Measurements from ENCODE around the gene CALCB.
"Not testable (repeated sequence)": the region's sequence is repeated elsewhere in the genome, so short reads cannot be mapped to it uniquely, and the experiment has no call there.

The CALCB gene

DNA sequence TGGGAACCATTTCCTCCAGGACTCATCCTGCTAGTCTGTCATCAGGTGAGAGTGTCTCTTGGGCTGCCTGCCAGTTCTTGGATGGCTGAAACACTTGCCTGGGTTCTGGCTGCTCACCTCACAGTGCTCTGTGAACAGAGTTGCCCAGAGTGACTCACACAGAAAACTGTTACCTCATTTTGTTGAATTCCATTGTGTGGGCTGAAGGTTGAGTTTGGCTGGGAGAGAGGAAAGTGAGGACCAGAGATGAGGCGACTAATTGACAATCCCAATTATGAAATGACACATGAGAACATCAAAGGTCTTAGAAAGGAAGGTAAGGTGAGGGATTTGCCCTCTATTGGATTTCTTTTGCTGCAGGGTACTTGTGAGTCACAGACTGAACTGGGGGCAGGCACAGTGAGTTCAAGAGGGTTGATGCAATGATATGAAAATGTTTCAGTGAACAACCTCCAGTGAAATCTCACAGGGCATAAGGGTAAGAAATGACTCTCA, 20.2 kb upstream of the CALCB start:
- Histone ChIP-seq H3K4me3 (ENCODE audit: low read length) (no peak overlapping the region), H3K4me1 (ENCODE audit: control insufficient read depth, insufficient read depth, low read length) (no peaks in the 10 kb centered on the region), H3K4me2 (ENCODE audit: low read length) (no peak overlapping the region), H3K27me3 (ENCODE audit: control insufficient read depth, insufficient read depth, low read length) (peaks cover 11% of the 10 kb centered on the region), H3K36me3 (ENCODE audit: insufficient read depth, low read length) (no peaks in the 10 kb centered on the region), H3K9ac (ENCODE audit: low read depth, low read length) (no peak overlapping the region), H3K9me3 (replicated peaks; ENCODE audit: low read length) (no peaks in the 10 kb centered on the region)

DNA sequence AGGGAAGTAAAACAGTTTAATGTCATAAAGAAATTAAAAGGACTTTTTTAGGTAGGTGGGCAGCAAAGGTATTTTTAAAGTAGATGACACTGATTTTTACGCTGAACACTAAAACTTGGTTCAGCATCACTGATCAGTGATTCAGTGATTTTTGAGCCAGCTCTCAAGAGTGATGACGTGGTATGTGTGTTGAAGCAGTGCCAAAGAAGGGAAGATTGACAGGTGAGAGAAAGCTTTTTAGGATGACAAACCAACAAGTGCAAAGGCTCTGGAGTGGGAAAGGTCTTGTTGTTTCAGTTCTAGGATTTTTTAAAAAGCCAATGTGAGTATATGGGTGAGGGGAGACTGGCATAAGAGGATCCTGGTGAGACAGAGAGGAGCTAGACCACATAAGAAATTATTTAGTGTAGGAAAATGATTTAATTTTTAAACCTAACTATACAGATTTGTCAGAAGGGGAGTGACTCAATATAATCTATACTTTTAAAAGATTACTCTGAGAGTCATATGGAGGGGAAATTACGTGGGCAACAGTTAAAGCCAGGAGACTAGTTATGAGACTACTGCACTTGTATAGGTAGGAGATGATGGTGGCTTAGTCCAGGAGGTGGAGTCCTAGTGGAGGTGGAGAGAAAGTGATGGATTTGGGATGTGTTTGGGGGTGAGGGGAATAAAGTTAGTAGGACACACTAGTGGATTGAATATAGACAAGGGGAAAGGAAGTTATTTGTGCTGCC, 17.6 kb upstream of the CALCB start:
- Histone ChIP-seq H3K4me3 (ENCODE audit: low read length) (no peak overlapping the region), H3K4me2 (ENCODE audit: low read length) (no peak overlapping the region), H3K9ac (ENCODE audit: low read depth, low read length) (no peak overlapping the region), H3K9me3 (replicated peaks; ENCODE audit: low read length) (no peaks in the 10 kb centered on the region), H3K4me1 (ENCODE audit: control insufficient read depth, insufficient read depth, low read length) (no peaks in the 10 kb centered on the region), H3K27me3 (ENCODE audit: control insufficient read depth, insufficient read depth, low read length) (peaks cover 20% of the 10 kb centered on the region), H3K36me3 (ENCODE audit: insufficient read depth, low read length) (no peaks in the 10 kb centered on the region)

GRCh38 chr11:15057329-15057728, 16.1 kb upstream of the CALCB start:
- Histone ChIP-seq H3K4me2 (ENCODE audit: low read length) (no peak overlapping the region), H3K4me1 (ENCODE audit: control insufficient read depth, insufficient read depth, low read length) (no peaks in the 10 kb centered on the region), H3K4me3 (ENCODE audit: low read length) (no peak overlapping the region)

GRCh38 chr11:15059132-15059915, 14.1 kb upstream of the CALCB start:
- Histone ChIP-seq H3K9me3 (replicated peaks; ENCODE audit: low read length) (no peaks in the 10 kb centered on the region), H3K9ac (ENCODE audit: low read depth, low read length) (no peak overlapping the region), H3K36me3 (ENCODE audit: insufficient read depth, low read length) (no peaks in the 10 kb centered on the region), H3K4me3 (ENCODE audit: low read length) (no peak overlapping the region), H3K4me2 (ENCODE audit: low read length) (no peak overlapping the region), H3K27me3 (ENCODE audit: control insufficient read depth, insufficient read depth, low read length) (peaks cover 12% of the 10 kb centered on the region), H3K4me1 (ENCODE audit: control insufficient read depth, insufficient read depth, low read length) (no peaks in the 10 kb centered on the region)

More at GRCh38 chr11:15057329-15057728, 16.1 kb upstream of the CALCB start:
- no peaks in the 10 kb centered on the region for H3K36me3 ChIP-seq (ENCODE audit: insufficient read depth, low read length)
- no peaks in the 10 kb centered on the region for H3K9me3 ChIP-seq (replicated peaks; ENCODE audit: low read length)
- H3K27me3 ChIP-seq (ENCODE audit: control insufficient read depth, insufficient read depth, low read length), result peaks cover 14% of the 10 kb centered on the region
- no peak overlapping the region for H3K9ac ChIP-seq (ENCODE audit: low read depth, low read length)

GRCh38 chr11:15062599-15062998, 10.8 kb upstream of the CALCB start:
- no peak overlapping the region for H3K9ac ChIP-seq (ENCODE audit: low read depth, low read length)
- no peaks in the 10 kb centered on the region for H3K9me3 ChIP-seq (replicated peaks; ENCODE audit: low read length)
- H3K4me2 ChIP-seq (ENCODE audit: low read length), result no peak overlapping the region
- H3K27me3 ChIP-seq (ENCODE audit: control insufficient read depth, insufficient read depth, low read length), result peaks cover 19% of the 10 kb centered on the region
- H3K36me3 ChIP-seq (ENCODE audit: insufficient read depth, low read length), result no peaks in the 10 kb centered on the region
- no peak overlapping the region for H3K4me3 ChIP-seq (ENCODE audit: low read length)
- H3K4me1 ChIP-seq (ENCODE audit: control insufficient read depth, insufficient read depth, low read length), result no peaks in the 10 kb centered on the region

DNA sequence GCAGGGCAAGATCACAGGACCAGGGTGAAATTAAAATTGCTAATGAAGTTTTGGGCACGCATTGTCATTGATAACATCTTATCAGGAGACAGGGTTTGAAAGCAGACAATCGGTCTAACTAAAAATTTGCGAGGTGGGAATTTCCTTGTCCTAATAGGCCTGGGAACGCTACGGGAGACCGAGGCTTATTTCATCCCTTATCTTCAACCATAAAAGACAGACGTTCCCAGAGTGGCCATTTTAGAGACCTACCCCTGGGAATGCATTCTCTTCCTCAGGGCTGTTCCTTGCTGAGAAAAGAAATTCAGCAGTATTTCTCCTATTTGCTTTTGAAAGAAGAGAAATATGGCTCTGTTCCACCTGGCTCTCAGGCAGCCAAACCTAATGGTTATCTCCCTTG, 3.6 kb upstream of the CALCB start:
- H3K4me2 ChIP-seq (ENCODE audit: low read length); H3K4me3 ChIP-seq (ENCODE audit: low read length); H3K9me3 ChIP-seq (replicated peaks; ENCODE audit: low read length); H3K36me3 ChIP-seq (ENCODE audit: insufficient read depth, low read length); H3K9ac ChIP-seq (ENCODE audit: low read depth, low read length): not testable (repeated sequence)
- H3K27me3 ChIP-seq (ENCODE audit: control insufficient read depth, insufficient read depth, low read length), result peaks cover 40% of the 10 kb centered on the region
- peaks cover 17% of the 10 kb centered on the region for H3K4me1 ChIP-seq (ENCODE audit: control insufficient read depth, insufficient read depth, low read length)

GRCh38 chr11:15071556-15072255, 1.7 kb upstream of the CALCB start:
- Histone ChIP-seq H3K9me3 (replicated peaks; ENCODE audit: low read length) (no peaks in the 10 kb centered on the region), H3K4me3 (ENCODE audit: low read length) (no peak overlapping the region), H3K36me3 (ENCODE audit: insufficient read depth, low read length) (no peaks in the 10 kb centered on the region), H3K4me1 (ENCODE audit: control insufficient read depth, insufficient read depth, low read length) (peaks cover 18% of the 10 kb centered on the region), H3K27me3 (ENCODE audit: control insufficient read depth, insufficient read depth, low read length) (peaks cover 49% of the 10 kb centered on the region), H3K9ac (ENCODE audit: low read depth, low read length) (no peak overlapping the region), H3K4me2 (ENCODE audit: low read length) (no peak overlapping the region)

DNA sequence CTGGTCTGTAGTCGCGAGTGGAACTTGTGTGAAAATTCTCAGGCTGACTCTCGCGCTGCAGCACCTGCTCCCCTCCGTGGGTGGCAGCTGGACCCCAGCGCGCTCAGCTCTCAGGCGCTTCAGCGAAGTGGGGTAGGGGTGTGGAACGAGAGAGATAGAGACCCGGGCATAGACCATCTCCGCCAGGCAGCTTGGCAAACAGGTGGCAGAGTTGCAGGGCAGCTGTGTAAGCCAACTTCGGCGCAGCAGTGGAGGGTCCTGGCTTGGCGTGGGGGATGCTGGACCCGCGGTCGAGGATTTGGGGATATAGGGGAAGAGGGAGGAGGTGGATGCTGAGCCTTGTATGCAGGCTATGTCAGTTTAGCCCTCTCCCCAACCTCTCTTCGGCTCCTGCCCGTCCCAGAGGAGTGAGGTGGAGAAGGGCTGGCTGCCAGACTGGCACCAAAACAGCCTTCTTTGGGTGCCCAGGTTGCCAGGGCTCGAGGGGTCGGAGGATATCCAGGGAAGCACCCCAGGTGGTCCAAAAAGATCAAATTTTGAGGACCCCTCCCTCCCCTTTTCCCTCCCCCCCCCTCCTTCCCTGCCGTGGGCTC, 746 bp upstream of the CALCB start:
- Histone ChIP-seq H3K36me3 (ENCODE audit: insufficient read depth, low read length) (no peaks in the 10 kb centered on the region), H3K27me3 (ENCODE audit: control insufficient read depth, insufficient read depth, low read length) (peaks cover 57% of the 10 kb centered on the region), H3K4me3 (ENCODE audit: low read length) (no peak overlapping the region), H3K9ac (ENCODE audit: low read depth, low read length) (no peak overlapping the region), H3K4me1 (ENCODE audit: control insufficient read depth, insufficient read depth, low read length) (peaks cover 18% of the 10 kb centered on the region), H3K4me2 (ENCODE audit: low read length) (no peak overlapping the region), H3K9me3 (replicated peaks; ENCODE audit: low read length) (no peaks in the 10 kb centered on the region)

- peaks cover 73% of the 10 kb centered on the region for H3K27me3 ChIP-seq (ENCODE audit: control insufficient read depth, insufficient read depth, low read length)
- no peaks in the 10 kb centered on the region for H3K36me3 ChIP-seq (ENCODE audit: insufficient read depth, low read length)
- H3K4me1 ChIP-seq (ENCODE audit: control insufficient read depth, insufficient read depth, low read length), result peaks cover 18% of the 10 kb centered on the region
- H3K4me3 ChIP-seq (ENCODE audit: low read length), result peak overlapping the region; percentile 56
- peak overlapping the region; percentile 82 for H3K4me2 ChIP-seq (ENCODE audit: low read length)
- no peak overlapping the region for H3K9ac ChIP-seq (ENCODE audit: low read depth, low read length)
- H3K9me3 ChIP-seq (replicated peaks; ENCODE audit: low read length), result no peaks in the 10 kb centered on the region
These were observed 1.1 kb downstream of the CALCB start for GRCh38 chr11:15074206-15075161.

GRCh38 chr11:15075162-15075526, 1.8 kb downstream of the CALCB start:
- Histone ChIP-seq H3K4me1 (ENCODE audit: control insufficient read depth, insufficient read depth, low read length) (peaks cover 18% of the 10 kb centered on the region), H3K9ac (ENCODE audit: low read depth, low read length) (no peak overlapping the region), H3K27me3 (ENCODE audit: control insufficient read depth, insufficient read depth, low read length) (peaks cover 79% of the 10 kb centered on the region), H3K4me2 (ENCODE audit: low read length) (no peak overlapping the region), H3K9me3 (replicated peaks; ENCODE audit: low read length) (no peaks in the 10 kb centered on the region), H3K4me3 (ENCODE audit: low read length) (no peak overlapping the region), H3K36me3 (ENCODE audit: insufficient read depth, low read length) (no peaks in the 10 kb centered on the region)
